WI38 (cell line): Measurements from ENCODE around the gene P2RY6.
A peak's percentile ranks its signal among the peaks of the same experiment; 100 is the strongest.

ENCODE experiments used
- H3K4me3 ChIP-seq: 2 replicates; pipeline ENCODE4 v1.5.1; 2011; ENCODE audit warnings: low read depth, mild to moderate bottlenecking, control low read depth, low read length
- TF ChIP-seq, protein P1 (sequence below): IDR thresholded peaks from 2 replicates; pipeline ENCODE4 v1.5.1; 2012; ENCODE audit warnings: low read depth, mild to moderate bottlenecking, control low read depth, low read length

The P2RY6 gene

DNA sequence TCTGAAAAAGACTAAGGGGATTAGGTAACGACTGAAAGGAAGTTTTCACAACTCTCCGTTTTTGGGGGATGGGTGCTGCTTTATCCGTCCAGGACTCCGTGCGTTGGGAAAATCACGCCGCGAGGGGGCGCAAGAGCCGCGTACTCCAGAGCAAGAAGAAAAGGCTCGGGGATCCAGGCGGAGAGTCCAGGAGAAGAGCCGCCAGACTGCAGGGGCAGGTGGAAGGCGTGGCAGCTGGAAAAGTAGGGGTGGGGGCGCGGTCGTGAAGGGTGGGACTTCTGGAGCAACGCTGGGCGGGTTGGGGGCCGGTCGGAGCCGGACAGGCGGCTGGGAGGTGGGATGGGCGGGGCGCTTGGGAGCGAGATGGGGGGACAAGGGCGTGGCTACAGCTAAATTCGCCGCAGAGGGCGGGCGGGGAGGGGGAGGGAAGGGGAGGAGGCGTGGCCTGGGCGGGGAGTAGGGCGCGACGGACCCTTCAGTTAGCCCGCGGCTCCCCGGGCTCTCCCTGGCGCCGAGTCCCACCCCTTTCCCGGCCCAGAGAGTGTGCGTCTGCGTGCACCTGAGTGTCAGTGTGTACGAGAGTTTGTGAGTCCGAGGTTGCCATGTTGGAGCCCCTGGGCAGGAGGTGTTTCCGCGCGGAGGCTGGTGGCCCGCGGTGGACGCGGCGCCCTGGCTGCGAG is 35.3 kb downstream of the P2RY6 start:
- TF ChIP-seq, protein P1, sequence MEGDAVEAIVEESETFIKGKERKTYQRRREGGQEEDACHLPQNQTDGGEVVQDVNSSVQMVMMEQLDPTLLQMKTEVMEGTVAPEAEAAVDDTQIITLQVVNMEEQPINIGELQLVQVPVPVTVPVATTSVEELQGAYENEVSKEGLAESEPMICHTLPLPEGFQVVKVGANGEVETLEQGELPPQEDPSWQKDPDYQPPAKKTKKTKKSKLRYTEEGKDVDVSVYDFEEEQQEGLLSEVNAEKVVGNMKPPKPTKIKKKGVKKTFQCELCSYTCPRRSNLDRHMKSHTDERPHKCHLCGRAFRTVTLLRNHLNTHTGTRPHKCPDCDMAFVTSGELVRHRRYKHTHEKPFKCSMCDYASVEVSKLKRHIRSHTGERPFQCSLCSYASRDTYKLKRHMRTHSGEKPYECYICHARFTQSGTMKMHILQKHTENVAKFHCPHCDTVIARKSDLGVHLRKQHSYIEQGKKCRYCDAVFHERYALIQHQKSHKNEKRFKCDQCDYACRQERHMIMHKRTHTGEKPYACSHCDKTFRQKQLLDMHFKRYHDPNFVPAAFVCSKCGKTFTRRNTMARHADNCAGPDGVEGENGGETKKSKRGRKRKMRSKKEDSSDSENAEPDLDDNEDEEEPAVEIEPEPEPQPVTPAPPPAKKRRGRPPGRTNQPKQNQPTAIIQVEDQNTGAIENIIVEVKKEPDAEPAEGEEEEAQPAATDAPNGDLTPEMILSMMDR = peak; percentile 70
- peak overlapping the region; percentile 84 for H3K4me3 ChIP-seq

GRCh38 chr11:73308003-73308960 is 36.1 kb downstream of the P2RY6 start, which contains the start of gene ARHGEF17:
Gene ARHGEF17, plus strand, starts transcription at chr11:73308276. Its CDS starts 363 bp downstream, at chr11:73308639.
- TF ChIP-seq, protein P1 = no peak
- H3K4me3 ChIP-seq = peak within 1 kb of the TSS; percentile 84

GRCh38 chr11:73308961-73309919 is 37.1 kb downstream of the P2RY6 start:
- peak overlapping the region; percentile 84 for H3K4me3 ChIP-seq
- TF ChIP-seq, protein P1 = no peak

DNA sequence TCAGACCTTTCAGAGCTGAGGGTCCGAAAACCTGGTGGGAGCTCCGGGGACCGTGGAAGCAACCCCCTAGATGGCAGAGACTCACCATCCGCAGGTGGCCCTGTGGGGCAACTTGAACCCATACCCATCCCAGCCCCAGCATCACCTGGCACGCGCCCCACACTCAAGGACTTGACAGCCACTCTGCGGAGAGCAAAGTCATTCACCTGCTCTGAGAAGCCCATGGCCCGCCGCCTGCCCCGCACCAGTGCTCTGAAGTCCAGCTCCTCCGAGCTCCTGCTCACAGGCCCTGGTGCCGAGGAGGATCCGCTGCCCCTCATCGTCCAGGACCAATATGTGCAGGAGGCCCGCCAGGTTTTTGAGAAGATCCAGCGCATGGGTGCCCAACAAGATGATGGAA is 37.9 kb downstream of the P2RY6 start:
- peak overlapping the region; percentile 84 for H3K4me3 ChIP-seq
- TF ChIP-seq, protein P1 = no peak

- TF ChIP-seq, protein P1 = no peak
- H3K4me3 ChIP-seq = peak overlapping the region; percentile 84
Measured at GRCh38 chr11:73310661-73311393, 38.7 kb downstream of the P2RY6 start.

- peak overlapping the region; percentile 84 for H3K4me3 ChIP-seq
- TF ChIP-seq, protein P1 = no peak
Measured at GRCh38 chr11:73311394-73311869, 39.3 kb downstream of the P2RY6 start.
